Mucosa of stomach (tissue), 1 donor: Measurements from ENCODE around the gene UCN2.

Source experiments
- H3K27me3 ChIP-seq: one replicate; pipeline ENCODE4 v1.7.0; 2013; ENCODE audit warnings: mild to moderate bottlenecking, low read length; ENCODE audit not compliant: control insufficient read depth, insufficient read depth
- H3K36me3 ChIP-seq: one replicate; pipeline ENCODE4 v1.7.0; 2013; ENCODE audit warnings: low read length; ENCODE audit not compliant: control insufficient read depth, insufficient read depth
- H3K4me1 ChIP-seq: one replicate; pipeline ENCODE4 v1.7.0; 2013; ENCODE audit warnings: mild to moderate bottlenecking, low read length; ENCODE audit not compliant: control insufficient read depth, insufficient read depth
- H3K4me3 ChIP-seq: one replicate; pipeline ENCODE4 v1.7.0; 2013; ENCODE audit warnings: low read length
- H3K9ac ChIP-seq: one replicate; pipeline ENCODE4 v1.7.0; 2013; ENCODE audit warnings: mild to moderate bottlenecking, low read length, moderate library complexity
- H3K9me3 ChIP-seq: one replicate; pipeline ENCODE4 v1.7.0; 2013; ENCODE audit warnings: mild to moderate bottlenecking, low read length, moderate library complexity; ENCODE audit not compliant: control insufficient read depth
- donor health status: Pancreatic carcinoma.

The UCN2 gene

DNA sequence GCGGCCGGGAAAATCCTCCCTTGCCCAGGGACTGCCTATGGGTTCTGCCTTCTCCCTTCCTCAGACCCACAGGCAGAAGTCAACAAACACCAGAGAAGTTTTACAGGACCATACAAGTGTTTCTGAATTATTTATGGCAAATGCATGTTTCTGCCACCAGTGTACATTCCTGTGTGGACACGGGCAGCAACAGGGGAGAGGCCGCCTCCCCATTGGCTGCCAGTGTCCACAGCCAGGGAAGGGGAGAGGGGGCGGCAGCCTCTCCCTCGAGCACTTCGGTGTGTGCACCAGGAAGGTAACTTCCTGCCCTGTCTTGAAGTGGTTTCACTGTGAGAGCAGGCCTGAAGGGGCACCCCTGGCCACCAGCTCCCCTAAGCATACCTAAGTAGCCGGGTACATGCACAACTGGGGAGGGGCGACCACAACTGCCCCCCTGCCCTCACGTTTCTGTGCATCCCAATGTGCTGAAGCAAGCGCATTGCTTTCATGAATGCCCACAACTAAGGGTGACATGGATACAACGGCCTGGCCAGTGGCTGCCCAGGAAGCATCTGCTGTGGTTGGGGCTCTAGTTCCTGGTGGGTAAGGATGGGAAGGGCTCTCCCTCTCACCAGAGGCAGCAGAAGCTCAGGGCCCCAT is 44.8 kb downstream of the UCN2 start:
- Histone ChIP-seq H3K9me3 (no peaks in the 10 kb centered on the region), H3K4me3 (no peak overlapping the region), H3K36me3 (no peaks in the 10 kb centered on the region), H3K4me1 (no peaks in the 10 kb centered on the region), H3K9ac (no peak overlapping the region), H3K27me3 (no peaks in the 10 kb centered on the region)

DNA sequence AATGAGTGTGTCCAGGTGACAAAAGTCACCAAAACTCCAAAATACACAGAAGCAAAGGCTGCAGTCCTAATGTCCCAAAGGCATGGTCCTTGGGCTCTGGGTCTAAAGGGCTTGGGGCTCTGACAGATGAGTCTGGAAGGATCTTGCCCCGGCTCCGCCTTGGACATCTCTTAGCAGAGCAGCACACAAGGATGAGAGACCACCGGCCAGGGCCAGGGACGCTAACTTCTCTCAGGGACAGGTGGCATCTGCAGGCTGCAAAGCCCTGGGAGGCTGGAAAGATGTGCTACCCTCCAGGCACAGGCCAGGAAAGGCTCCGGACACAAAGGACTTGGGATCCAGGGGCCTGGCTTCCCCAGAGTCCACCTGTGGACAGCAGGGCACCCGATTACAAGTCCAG is 45.5 kb downstream of the UCN2 start:
- Histone ChIP-seq H3K27me3 (no peaks in the 10 kb centered on the region), H3K9me3 (no peaks in the 10 kb centered on the region), H3K36me3 (no peaks in the 10 kb centered on the region), H3K4me3 (no peak overlapping the region), H3K9ac (no peak overlapping the region), H3K4me1 (no peaks in the 10 kb centered on the region)

DNA sequence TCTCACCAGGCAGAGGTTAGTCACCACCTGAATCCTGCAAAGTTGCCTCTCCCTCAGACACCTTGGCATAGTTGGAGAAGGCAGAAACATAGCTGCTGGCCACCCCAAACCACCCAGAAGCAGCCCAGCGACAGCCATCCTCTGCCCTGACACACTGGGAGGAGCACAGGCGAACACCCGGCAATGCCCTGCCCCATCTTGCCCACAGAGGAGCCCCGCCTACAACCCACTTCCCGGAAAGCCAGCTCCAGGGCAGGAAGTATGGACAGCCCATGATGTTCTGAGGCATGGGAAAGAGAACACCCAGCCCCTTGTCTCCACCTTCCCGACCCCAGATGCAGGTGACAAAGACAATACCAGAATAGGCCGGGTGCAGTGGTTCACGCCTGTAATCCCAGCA is 47.0 kb downstream of the UCN2 start:
- Histone ChIP-seq H3K9ac (no peak overlapping the region), H3K9me3 (no peaks in the 10 kb centered on the region), H3K36me3 (no peaks in the 10 kb centered on the region), H3K4me3 (no peak overlapping the region), H3K4me1 (no peaks in the 10 kb centered on the region), H3K27me3 (no peaks in the 10 kb centered on the region)

DNA sequence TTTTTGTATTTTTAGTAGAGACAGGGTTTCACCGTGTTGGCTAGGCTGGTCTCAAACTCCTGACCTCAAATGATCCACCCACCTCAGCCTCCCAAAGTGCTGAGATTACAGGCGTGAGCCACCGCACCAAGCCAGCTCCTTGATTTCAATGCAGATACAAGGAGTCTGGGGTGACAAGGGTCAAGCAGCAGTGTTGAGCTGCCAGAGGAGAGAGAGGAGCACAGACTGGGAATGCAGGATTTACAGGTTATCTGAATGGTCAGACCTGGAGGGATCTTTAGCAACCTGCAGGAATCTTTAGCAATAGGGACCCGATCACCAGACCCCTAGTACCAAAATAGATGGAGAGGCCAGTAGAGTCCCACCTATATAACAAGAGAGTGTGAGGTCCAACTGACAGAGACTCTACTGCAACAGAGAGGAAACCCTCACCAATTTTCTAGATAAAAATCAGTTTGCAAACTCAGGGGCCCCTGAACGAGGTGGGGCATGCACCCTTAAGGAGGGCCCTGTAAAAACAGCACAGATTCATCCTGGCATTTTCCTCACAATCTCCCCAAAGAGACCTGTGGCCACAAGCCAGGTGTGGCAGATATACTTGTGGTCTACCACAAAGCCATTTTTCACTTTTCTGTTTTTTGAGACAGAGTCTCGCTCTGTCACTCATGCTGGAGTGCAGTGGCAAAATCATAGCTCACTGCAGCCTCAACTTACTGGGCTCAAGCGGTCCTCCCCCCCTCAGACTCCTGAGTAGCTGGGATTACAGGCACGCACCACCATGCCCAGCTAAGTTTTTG is 49.0 kb downstream of the UCN2 start:
- Histone ChIP-seq H3K4me3 (no peak overlapping the region), H3K27me3 (no peaks in the 10 kb centered on the region), H3K9ac (no peak overlapping the region), H3K4me1 (no peaks in the 10 kb centered on the region), H3K36me3 (no peaks in the 10 kb centered on the region), H3K9me3 (no peaks in the 10 kb centered on the region)
